ENCODE data around the gene C16orf95.
"Not testable (repeated sequence)": the region's sequence is repeated elsewhere in the genome, so short reads cannot be mapped to it uniquely, and the experiment has no call there.

The C16orf95 gene

DNA sequence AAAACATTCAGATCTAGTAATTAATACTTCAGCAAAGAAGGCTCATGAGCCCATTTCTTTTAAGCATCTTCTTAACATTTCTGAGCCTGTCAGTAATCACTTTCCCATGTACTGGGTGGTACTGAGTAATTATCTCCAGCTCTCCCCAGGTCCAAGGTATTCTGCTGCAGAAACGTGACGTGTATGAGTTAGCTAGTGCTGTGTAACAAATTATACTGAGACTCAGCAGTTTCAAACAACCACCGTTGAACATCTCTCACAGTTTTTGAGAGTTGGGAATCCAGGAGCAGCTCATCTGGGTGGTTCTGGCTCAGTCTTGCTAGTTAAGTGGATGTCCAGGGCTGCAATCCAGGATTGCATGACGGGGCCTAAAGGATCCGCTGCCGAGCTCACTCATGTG lies 25.2 kb downstream of the C16orf95 start:
- no peak for DNase-seq (ENCODE audit: low read depth, low spot score)

DNA sequence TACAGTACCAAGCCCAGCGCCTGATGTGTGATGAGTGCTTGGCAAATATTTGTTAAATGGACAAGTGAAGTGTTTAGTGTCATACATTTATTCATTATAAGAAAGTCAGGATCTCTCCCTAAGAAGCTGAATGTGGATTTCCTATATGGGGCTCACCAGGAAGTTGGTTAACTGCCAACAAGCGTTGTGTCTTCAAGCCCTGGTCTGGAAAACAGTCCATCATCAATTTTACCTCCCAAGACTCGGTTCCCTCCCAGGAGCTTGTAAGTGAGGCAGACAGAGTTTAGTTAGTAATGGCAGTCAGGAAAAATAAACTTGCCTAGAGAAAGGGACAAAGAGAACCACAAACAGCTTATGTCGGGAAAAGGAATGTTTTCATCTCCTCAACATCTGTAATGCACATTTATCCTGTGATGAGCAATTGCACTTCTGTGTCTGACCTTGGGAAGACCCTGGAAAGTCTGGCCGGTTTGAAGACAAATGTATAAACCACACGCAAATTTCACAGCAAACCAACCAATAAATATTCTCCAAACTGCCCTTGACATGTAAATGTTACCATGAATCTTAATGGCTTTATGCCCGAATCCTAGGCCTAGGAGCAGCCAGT lies 28.3 kb downstream of the C16orf95 start:
- no peak for DNase-seq (ENCODE audit: low read depth, low spot score)

DNA sequence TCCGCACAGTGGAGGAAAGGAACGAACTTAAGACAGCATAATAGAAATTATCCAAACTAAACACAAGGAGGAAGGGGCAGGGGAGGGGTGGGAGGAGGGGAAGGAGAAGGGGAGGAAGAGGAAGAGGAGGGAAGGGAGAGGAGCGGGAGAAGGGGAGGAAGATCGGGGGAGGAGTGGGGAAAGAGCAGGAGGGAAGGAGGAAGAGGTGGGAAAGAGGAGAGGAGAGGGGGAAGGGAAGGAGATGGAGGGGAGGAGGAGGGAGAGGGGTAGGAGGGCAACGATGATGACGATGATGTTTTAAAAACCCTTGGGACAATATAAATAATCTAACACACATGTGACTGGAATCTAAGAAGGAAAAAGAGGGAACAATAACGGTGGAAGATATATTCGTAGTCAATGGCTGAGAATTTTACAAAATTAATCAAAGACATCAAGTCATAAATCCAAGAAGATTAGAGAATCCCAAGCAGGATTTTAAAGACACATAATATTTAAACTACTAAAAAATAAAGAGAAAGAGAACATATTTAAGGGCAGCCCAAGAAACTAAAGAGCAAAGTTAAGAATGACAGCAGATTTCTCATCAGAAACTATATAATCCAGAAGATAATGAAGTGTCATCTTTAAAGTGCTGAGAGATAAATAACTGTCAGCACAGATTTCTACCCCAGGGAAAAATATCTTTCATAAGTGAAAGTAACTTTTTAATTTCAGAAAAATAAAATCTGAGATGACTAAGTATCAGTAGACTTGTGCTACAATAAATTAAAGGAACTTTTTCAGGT lies 30.2 kb downstream of the C16orf95 start:
- no peak for DNase-seq (ENCODE audit: low read depth, low spot score)

DNA sequence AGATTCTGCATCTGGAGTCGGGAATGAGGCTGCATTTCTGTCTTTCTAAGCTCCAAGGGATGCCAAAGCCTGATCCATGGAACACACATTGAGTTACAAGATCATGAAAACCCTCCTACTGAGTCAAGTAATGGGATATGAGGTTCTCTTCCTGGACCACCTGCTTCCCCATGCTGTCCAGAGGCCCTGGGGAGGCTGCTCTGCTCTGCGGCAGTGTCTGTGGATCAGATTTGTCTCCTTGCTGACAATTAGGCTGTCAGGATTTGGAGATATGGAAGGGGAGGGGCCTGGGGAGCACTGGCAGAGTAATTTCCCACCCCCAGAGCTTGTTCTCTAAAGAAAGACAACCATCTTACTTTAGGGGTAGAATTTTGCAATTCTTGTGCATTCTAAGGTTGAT lies 33.0 kb downstream of the C16orf95 start:
- no peak for DNase-seq (ENCODE audit: low read depth, low spot score)

DNA sequence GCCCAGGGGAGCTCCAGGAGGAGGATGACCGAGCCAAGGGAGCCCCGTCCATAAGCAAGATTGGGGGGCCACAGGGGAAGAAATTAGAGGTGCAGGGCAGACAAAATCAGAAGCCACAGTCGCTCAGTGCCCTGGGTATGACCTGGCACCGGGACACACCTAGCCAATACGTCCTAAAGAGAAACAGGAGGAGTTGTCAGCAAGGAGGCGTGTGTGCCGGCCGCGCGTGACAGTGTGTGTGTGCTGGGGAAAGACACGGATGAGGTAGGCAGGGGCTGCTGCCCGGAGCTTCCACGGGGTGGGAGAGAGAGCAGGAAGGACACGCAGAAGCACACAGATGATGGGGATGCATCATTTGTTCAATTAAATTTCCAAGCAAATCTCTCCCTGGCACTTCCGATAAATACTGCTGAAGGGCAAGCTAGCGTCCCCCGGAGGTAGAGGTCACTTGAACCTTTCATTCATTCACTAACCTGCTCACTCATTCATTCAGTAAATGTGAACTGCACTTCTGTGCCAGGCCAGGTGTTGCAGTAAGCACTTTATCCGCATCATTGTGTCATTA lies 38.0 kb downstream of the C16orf95 start:
- no peak for DNase-seq (ENCODE audit: low read depth, low spot score)

DNA sequence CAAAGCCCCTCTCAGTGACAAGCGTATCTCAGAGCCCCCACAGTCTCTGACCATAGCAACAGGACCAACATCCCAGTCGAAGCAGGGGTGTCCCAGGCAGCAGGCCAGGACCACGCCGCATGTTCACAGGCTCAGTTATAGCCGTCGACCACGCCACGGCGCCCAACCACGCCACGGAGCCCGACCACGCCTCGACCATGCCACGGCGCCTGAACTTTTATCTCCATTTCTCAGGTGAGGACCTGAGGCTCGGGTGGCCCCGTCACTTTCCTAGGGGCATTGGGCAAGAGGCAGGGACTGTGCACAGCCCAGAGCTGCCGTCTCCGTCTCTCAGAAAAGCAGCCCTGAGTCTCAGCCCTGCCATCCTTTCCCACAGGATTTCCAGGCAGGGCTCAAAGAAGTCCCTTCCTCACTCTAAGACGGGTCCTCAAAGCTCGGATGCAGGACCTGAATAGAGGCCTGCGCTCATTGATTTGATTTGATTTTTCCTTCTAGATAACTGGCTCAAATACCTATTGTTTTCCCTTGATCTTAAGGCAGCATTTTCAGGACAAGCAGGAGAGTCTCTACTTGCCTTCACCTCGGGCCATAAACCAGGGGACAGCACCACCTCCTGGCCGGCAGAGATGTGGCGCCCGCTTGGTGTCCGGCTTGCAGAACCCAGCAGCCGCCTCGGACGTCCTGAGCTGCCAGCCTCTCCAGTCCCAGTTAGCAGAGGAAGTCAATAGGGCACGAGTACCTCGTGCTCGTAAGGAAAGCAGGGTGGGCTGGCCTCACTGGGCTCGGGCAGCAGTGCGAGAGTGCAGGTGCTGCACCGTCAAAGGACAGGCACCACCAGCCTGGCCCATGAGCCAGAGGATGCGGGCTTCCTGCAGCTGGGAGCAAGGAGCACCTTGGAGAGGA lies 38.8 kb downstream of the C16orf95 start:
- DNase-seq (ENCODE audit: low read depth, low spot score) = peak; percentile 93

DNA sequence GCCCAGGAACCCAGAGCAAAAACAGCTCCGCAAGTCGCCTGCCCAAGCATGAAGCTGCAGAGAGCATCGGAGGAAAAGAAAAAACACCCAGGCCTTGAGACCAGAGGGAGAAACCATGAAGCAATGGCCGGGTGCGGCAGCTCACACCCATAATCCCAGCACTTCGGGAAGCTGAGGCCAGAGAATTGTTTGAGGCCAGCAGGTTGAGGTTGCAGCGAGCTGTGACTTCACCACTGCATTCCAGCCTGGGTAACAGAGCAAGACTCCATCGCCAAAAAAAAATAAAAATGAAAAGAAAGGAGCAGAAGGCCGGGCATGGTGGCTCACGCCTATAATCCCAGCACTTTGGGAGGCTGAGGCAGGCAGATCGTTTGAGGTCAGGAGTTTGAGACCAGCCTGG lies 40.3 kb downstream of the C16orf95 start:
- no peak for DNase-seq (ENCODE audit: low read depth, low spot score)

DNA sequence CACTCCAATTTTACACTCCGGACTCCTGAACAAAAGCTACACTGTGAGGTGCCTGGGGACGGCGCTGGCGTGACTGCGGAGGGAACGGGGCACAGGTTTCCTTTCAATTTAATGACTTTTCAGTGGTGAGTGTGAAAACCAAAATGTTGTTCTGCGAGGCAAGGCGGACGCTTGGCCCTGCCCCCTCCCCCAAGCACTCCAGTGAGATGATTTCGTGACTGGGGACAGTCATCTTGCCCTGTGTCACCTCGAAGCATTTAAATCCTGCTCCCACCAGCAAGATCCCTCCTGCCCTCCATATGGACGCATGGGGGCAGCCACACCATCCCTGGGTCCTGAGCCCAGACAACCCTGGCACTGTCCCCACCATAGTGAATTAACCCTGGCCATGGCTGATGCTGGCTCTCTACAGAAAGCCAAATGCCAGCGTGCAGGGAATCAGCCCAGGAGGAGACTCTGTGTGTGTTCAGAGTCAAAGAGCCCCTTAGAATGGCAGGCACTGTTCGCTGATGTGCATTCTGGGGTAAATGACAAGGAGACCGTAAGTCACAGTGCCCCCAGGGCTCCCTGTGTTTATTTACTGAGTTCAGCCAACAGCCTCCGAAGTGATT lies 41.0 kb downstream of the C16orf95 start:
- peak; percentile 44 for DNase-seq (ENCODE audit: low read depth, low spot score)

DNA sequence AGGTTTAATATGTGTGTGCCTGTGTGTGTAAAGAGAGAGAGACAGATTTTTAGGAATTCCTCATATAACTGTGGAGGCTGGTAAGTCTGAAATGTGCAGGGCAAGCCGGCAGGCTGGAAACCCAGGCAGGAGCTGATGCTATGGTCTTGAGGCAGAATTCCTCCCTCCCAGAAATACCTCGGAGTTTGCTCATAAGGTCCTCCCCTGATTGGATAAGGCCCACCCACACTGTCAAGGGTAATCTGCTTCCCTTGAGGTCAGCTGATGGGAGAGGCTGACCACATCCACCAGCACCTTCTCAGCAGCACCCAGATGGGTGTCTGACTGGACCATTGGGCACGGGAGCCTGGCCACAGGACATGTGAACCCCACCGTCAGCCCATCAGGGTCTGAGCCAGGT lies 42.4 kb downstream of the C16orf95 start:
- DNase-seq (ENCODE audit: low read depth, low spot score) = peak; percentile 36

DNA sequence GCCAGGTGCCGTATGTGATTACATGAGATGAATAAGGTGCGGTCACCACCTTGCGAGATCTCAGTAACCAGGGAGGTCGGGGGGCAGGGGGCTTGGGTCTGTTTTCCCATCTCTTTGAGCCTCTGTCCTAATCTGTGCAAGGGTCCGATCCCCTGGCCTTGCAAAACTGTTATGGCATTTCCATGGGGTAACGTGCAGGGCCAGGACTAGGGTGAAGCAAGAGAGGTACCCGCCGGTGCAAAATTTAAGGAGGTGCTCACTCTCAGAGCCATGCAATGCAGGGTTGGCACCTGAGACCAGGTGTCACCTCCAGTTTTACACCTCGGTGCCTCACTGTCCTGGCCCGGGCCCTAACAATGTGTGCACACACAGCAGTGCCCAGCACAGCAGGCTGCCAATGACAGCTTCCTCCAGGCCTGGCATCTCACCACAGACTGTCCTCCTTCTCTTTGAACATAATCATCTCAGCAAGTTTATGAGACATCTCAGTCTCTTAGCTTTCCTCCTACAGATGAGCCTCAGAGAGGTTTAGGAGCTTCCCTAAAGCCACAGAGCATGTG lies 43.6 kb downstream of the C16orf95 start:
- no peak for DNase-seq (ENCODE audit: low read depth, low spot score)

DNA sequence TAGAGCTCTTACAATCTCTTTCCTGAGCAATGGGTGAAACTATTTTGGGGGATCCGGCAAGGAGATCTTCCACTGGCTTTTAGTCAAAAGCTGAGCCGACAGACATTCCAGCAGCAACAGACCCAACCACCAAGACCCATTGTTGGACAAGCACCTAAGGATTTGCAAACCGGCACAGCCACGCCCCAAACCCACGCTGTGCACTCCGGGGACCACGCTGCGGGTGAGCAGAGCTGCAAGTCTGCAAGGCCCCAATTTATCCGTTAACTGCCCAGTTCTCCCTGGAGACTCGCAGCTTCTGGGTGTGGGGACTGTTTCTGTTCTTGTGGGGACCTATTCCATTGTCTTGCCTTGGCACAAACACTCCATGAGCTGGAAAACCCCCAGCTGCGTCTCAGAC lies 45.9 kb downstream of the C16orf95 start:
- DNase-seq (ENCODE audit: low read depth, low spot score) = no peak

DNA sequence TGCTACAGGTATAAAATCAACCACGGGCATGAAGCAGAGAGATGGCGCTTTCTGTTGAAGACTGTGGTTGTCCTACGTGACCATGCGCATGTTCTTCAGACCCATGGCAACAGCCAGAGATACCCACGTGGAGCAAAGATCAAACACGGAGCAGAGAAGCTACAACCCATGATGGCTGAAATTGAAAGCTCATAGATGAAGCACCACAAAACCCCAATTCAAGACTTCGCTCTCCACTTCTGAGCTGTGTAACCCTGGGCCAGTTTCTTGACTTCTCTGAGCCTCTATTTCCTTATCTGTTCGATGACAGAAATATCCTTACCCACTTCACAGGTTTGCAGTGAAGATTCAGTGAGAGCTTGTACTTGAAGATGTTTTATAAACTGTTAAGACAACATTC lies 49.6 kb downstream of the C16orf95 start:
- no peak for DNase-seq (ENCODE audit: low read depth, low spot score)

DNA sequence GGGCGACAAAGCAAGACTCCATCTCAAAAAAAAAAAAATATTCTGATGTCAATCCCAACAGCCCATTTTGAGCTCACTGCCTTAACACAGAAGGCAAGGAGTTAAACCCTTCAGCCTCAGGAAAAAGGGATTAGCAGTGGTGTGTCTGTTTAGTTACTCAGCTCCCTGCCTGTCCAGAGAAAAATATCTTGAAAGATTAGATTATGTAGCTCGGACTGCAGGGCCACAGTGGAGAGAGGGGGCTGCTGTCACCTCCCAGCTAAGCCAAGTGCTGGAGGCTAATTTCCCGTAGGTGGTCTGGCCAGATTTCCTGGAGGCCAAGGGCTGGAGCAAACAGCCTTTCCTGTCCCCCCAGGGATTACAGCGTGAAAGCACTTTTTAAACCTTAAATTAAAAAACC lies 50.3 kb downstream of the C16orf95 start:
- DNase-seq (ENCODE audit: low read depth, low spot score) = no peak

DNA sequence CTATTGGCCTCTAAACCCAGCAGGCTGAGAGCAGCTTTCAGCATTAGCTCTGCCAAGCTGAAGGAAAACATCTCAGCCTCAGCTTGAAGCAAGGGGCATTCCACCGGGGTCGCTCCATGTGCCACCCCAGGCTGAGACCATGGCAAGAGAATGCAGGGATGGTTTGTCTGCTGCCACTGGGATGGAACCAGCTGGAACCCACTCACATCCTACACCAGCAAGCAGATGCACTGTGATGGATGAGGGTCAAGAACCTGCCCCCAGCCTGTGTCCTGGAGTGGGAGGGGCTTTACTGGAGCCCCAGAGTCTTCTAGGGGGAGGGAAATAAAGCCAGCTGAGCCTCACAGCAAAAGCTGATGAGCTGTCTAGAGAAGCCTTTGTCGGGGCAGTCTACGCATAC lies 51.9 kb downstream of the C16orf95 start:
- DNase-seq (ENCODE audit: low read depth, low spot score) = no peak

DNA sequence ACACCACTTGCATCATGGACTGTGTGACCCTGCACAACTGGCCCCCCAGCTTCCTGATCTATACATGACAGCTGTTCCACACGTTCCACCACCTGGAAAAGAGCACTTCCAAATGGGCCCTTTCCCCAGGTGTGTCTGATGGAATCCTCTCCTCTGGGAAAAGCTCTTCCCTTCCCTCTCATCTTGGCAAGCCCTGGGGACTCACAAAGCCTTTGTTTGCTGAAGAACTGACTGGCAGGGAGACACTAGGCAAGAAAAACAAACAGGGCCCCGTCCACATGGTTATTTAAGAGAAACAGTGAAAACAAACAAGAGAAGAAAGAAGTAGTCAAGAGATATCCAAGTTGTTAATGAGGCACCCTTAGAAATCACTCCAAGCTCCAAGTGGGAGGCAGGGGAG lies 52.6 kb downstream of the C16orf95 start:
- DNase-seq (ENCODE audit: low read depth, low spot score) = no peak

DNA sequence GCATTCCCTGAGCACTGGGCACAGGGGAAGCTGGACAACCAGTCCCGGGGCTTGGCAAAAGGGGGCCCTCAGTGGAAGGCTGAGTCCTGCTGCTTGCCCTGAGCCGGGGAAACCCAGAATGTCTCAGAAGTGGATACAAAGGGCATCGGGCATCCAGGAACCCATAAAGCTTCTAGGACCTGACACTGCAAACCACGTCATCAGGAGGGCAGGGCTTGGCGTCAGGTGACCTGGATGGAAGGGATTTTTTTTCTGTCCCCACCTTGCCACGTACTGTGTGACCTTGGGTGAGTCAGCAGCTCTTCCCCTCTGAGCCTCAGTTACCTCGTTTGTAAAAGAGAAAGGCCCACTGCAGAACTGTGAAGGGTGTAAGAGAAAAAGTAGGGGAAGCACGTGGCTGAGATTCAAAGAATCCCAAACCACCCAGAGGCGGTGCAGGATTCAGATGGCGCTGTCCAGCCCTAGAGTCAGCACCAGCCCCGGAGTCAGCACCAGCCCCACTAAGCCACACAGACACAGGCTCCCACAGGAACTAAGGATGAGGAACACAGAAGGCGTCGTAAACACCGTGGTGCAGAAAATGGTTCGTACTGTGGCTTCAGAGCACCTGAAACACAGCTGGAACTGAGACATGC lies 53.7 kb downstream of the C16orf95 start:
- peak; percentile 9 for DNase-seq (ENCODE audit: low read depth, low spot score)

DNA sequence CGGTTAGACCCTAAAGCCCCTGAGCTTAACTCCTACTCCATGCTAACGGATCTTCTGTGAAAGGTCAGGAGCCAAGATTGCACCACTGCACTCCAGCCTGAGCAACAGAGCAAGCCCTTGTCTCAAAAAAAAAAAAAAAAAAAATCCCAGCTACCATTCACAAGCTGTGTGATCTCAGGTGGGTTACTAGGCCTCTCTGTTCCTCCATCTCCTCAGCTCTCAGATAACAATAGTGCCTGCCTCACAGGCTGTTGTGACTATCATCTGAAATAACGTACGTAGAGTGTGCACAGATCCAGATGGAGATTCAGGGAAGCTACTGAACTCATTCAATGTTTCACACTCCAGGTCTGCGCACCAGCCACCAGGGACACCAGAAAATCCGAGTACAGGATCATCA lies 57.8 kb downstream of the C16orf95 start:
- no peak for DNase-seq (ENCODE audit: low read depth, low spot score)

DNA sequence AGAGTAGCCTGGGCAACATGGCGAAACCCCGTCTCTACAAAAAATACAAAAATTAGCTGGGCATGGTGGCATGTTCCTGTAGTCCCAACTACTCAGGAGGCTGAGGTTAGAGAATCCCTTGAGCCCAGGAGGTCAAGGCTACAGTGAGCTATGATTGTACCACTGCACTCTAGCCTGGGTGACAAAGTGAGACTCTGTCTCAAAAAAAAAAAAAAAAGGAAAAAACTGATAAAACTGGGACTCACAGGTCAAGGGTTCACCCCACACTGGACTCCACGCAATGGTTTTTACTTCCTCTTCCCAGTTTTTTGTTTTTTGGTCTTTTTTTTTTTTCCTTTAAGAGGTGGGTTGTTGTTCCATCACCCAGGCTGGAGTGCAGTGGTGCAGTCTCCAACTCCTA lies 58.5 kb downstream of the C16orf95 start:
- DNase-seq (ENCODE audit: low read depth, low spot score) = not testable (repeated sequence)

DNA sequence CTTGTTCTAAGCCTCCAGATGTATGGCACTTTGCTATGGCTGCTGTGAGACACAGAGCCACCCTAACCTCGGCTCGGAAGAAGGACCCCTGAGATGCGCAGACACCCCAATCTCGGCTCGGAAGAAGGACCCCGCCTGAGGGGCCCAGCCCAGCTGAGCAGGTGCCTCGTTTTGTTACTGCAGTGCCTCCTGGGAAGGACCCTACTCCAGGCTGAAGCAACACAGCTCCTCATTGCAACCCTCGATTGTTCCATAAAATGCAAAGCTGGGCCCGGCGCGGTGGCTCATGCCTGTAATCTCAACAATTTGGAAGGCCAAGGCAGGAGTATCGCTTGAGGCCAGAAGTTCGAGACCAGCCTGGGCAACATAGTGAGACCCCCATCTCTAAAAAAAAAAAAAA lies 61.3 kb downstream of the C16orf95 start:
- DNase-seq (ENCODE audit: low read depth, low spot score) = no peak

DNA sequence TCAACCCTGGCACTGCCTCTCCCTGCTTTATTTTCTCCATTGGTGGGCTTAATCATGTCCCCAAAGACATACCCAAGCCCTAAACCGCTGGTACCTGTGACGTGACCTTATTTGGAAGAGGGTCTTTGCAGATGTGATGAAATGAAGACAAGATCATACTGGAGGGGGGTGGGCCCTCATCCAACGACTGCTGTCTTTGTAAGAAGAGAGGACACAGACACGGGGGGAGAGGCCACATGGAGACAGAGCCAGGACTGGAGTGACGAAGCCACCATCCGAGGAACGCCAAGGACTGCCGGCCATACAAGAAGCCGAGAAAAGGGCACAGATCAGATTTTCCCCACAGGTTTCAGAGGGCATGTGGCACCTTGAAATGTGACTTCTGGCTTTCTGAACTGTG lies 62.5 kb downstream of the C16orf95 start:
- DNase-seq (ENCODE audit: low read depth, low spot score) = no peak

DNA sequence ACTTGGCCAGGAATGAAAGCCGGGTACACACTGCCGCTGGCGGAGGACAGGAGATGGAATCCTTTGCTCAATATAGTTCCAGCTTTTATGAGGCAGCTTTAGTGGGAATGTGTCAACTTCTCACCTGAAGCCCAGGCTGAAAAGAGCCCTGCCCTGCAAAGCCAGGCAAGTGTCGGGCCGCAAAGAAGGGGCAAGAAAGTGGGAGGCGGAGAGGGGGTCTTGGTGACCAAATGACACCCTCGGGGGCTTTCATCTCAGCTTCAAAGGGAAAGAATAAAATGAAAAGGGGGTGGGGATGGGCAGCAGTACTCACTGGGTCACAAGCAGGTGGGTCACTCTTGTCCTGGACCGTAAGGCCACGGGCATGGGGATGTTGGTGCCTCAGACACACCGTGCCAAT lies 62.9 kb downstream of the C16orf95 start:
- no peak for DNase-seq (ENCODE audit: low read depth, low spot score)
